GM23338 (cell line): Measurements from ENCODE around the gene LENEP. TPM values are rescaled to one million over a fixed set of nuclear protein-coding genes. Genes with fewer than 3 reads are reported as not detected.

Experiments used
- ATAC-seq: fragments of 200-7000 bp; cut with Tn5 transposase; 3 replicates; pipeline ENCODE4 v1.9.1; 2020
- DNase-seq: peaks from one replicate; pipeline ENCODE4 v3.0.0-alpha.2; 2015; ENCODE audit warnings: low spot score
- H2AFZ ChIP-seq: fragments of 200-600 bp; sonication (generic); 2 replicates; pipeline ENCODE4 v1.8.0; 2016; ENCODE audit warnings: antibody characterized with exemption, mild to moderate bottlenecking, moderate library complexity
- H3F3A ChIP-seq: fragments of 200-600 bp; sonication (generic); replicated peaks from 2 replicates; pipeline ENCODE4 v1.8.0; 2017; ENCODE audit warnings: antibody characterized with exemption, mixed run types, low read depth
- H3K27ac ChIP-seq: fragments of 200-600 bp; sonication (generic); 2 replicates; pipeline ENCODE4 v1.6.1; 2016; ENCODE audit warnings: low read depth
- H3K27me3 ChIP-seq: fragments of 200-600 bp; sonication (generic); 2 replicates; pipeline ENCODE4 v1.8.0; 2016; ENCODE audit warnings: mild to moderate bottlenecking, mixed run types, moderate library complexity; ENCODE audit not compliant: insufficient read depth
- H3K36me3 ChIP-seq: fragments of 200-600 bp; sonication (generic); 2 replicates; pipeline ENCODE4 v1.8.0; 2016; ENCODE audit warnings: mild to moderate bottlenecking; ENCODE audit not compliant: insufficient read depth
- H3K4me1 ChIP-seq: fragments of 200-600 bp; sonication (generic); 2 replicates; pipeline ENCODE4 v1.8.0; 2016; ENCODE audit warnings: mild to moderate bottlenecking, moderate library complexity; ENCODE audit not compliant: insufficient read depth
- H3K4me2 ChIP-seq: fragments of 200-600 bp; sonication (generic); 2 replicates; pipeline ENCODE4 v1.7.1; 2017; ENCODE audit warnings: mixed run types
- H3K4me3 ChIP-seq: fragments of 200-600 bp; sonication (generic); 2 replicates; pipeline ENCODE4 v1.6.1; 2016; ENCODE audit warnings: mixed run types
- H3K79me2 ChIP-seq: fragments of 200-600 bp; sonication (generic); replicated peaks from 2 replicates; pipeline ENCODE4 v1.8.0; 2017; ENCODE audit warnings: mild to moderate bottlenecking; ENCODE audit not compliant: insufficient read depth
- H3K9me2 ChIP-seq: fragments of 200-600 bp; sonication (generic); 2 replicates; pipeline ENCODE4 v1.8.0; 2017; ENCODE audit not compliant: insufficient read depth
- H4K20me1 ChIP-seq: fragments of 200-600 bp; sonication (generic); replicated peaks from 2 replicates; pipeline ENCODE4 v1.8.0; 2017; ENCODE audit warnings: mild to moderate bottlenecking; ENCODE audit not compliant: insufficient read depth
- H3K27ac Mint-ChIP-seq: 2 replicates; pipeline ENCODE4 v1.8.0; 2020; ENCODE audit warnings: inconsistent platforms, mild to moderate bottlenecking, moderate library complexity, mixed read lengths
- H3K27me3 Mint-ChIP-seq: 3 replicates; pipeline ENCODE4 v1.8.0; 2022; ENCODE audit warnings: low read depth, mild to moderate bottlenecking, moderate library complexity, mixed read lengths, inconsistent platforms; ENCODE audit not compliant: insufficient read depth, poor library complexity
- H3K36me3 Mint-ChIP-seq: 3 replicates; pipeline ENCODE4 v1.8.0; 2021; ENCODE audit warnings: low read depth, mild to moderate bottlenecking, inconsistent platforms, moderate library complexity, mixed read lengths
- H3K4me1 Mint-ChIP-seq: 3 replicates; pipeline ENCODE4 v1.8.0; 2020; ENCODE audit warnings: mild to moderate bottlenecking, inconsistent platforms, mixed read lengths
- H3K4me3 Mint-ChIP-seq: 3 replicates; pipeline ENCODE4 v1.8.0; 2021; ENCODE audit warnings: moderate library complexity, mild to moderate bottlenecking, inconsistent platforms, mixed read lengths
- H3K9me3 Mint-ChIP-seq: 3 replicates; pipeline ENCODE4 v1.8.0; 2020; ENCODE audit warnings: moderate library complexity, mild to moderate bottlenecking, inconsistent platforms, mixed read lengths
- CREB1 ChIP-seq: fragments of 250-450 bp; sonication (Bioruptor Pico); IDR thresholded peaks from 2 replicates; pipeline ENCODE4 v1.5.0; 2020; ENCODE audit warnings: low read depth, mild to moderate bottlenecking, moderate library complexity
- NANOG ChIP-seq: IDR thresholded peaks from 2 replicates; pipeline ENCODE4 v1.6.1; 2016; ENCODE audit warnings: antibody characterized with exemption, borderline replicate concordance
- POLR2AphosphoS5 ChIP-seq: IDR thresholded peaks from 2 replicates; pipeline ENCODE4 v1.6.1; 2016; ENCODE audit warnings: antibody characterized with exemption, low read depth
- ZNF331 ChIP-seq: fragments of 250-450 bp; sonication (Bioruptor Pico); IDR thresholded peaks from 2 replicates; pipeline ENCODE4 v1.5.0; 2020; ENCODE audit warnings: low read depth, mild to moderate bottlenecking, moderate library complexity
- polyA plus RNA-seq: library from polyadenylated mRNA; unstranded; fragments of >200 nt; fragmentation: Nextera tagmentation; extraction: Ambion mirVana; gene quantifications from 2 replicates; pipeline ENCODE4 v1.2.1, GENCODE V29; 2016
- total RNA-seq: library from RNA; depleted of rRNA; stranded (reverse); fragments of >200 nt; shearing (Covaris generic); gene quantifications from 2 replicates; pipeline ENCODE4 v1.2.3, GENCODE V29; 2014
- TF ChIP-seq, protein P1 (sequence below): IDR thresholded peaks from one replicate; pipeline ENCODE4 v1.6.1; 2018; ENCODE audit warnings: antibody characterized with exemption; ENCODE audit not compliant: unreplicated experiment
- TF ChIP-seq, protein P2 (sequence below): IDR thresholded peaks from 2 replicates; pipeline ENCODE4 v1.6.1; 2016; ENCODE audit warnings: antibody characterized with exemption

The LENEP gene
- total and polyA plus RNA-seq, 2 experiments from 2014 or later: 1.6 TPM; not detected in 1

- Histone ChIP-seq H3K4me3 (no peak overlapping the region), H4K20me1 (peaks cover 7% of the 10 kb centered on the region), H3K4me2 (no peak overlapping the region), H3K4me1 (peaks cover 43% of the 10 kb centered on the region), H2AFZ (no peak overlapping the region), H3K27me3 (no peaks in the 10 kb centered on the region), H3F3A (0 out of 2 replicates have a peak, but pooled peaks cover 3% of the 10 kb centered on the region), H3K36me3 (no peaks in the 10 kb centered on the region), H3K27ac (no peak overlapping the region), H3K9me2 (no peaks in the 10 kb centered on the region), H3K79me2 (peaks cover 25% of the 10 kb centered on the region)
- Mint-ChIP-seq H3K9me3 (no peaks in the 10 kb centered on the region), H3K4me1 (peaks cover 58% of the 10 kb centered on the region), H3K27ac (peak overlapping the region; percentile 92; the same call in 1 of the 2 replicates), H3K27me3 (peaks cover 22% of the 10 kb centered on the region), H3K4me3 (no peak overlapping the region; the same call in 2 of the 3 replicates), H3K36me3 (peaks cover 29% of the 10 kb centered on the region)
- no peak for DNase-seq
- ATAC-seq: no peak
- TF ChIP-seq, protein P1, sequence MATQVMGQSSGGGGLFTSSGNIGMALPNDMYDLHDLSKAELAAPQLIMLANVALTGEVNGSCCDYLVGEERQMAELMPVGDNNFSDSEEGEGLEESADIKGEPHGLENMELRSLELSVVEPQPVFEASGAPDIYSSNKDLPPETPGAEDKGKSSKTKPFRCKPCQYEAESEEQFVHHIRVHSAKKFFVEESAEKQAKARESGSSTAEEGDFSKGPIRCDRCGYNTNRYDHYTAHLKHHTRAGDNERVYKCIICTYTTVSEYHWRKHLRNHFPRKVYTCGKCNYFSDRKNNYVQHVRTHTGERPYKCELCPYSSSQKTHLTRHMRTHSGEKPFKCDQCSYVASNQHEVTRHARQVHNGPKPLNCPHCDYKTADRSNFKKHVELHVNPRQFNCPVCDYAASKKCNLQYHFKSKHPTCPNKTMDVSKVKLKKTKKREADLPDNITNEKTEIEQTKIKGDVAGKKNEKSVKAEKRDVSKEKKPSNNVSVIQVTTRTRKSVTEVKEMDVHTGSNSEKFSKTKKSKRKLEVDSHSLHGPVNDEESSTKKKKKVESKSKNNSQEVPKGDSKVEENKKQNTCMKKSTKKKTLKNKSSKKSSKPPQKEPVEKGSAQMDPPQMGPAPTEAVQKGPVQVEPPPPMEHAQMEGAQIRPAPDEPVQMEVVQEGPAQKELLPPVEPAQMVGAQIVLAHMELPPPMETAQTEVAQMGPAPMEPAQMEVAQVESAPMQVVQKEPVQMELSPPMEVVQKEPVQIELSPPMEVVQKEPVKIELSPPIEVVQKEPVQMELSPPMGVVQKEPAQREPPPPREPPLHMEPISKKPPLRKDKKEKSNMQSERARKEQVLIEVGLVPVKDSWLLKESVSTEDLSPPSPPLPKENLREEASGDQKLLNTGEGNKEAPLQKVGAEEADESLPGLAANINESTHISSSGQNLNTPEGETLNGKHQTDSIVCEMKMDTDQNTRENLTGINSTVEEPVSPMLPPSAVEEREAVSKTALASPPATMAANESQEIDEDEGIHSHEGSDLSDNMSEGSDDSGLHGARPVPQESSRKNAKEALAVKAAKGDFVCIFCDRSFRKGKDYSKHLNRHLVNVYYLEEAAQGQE: no peak
- TF ChIP-seq CREB1 (CRISPR knock-in tag) (no peak), NANOG (no peak), ZNF331 (CRISPR knock-in tag) (no peak)
- TF ChIP-seq, protein P2, sequence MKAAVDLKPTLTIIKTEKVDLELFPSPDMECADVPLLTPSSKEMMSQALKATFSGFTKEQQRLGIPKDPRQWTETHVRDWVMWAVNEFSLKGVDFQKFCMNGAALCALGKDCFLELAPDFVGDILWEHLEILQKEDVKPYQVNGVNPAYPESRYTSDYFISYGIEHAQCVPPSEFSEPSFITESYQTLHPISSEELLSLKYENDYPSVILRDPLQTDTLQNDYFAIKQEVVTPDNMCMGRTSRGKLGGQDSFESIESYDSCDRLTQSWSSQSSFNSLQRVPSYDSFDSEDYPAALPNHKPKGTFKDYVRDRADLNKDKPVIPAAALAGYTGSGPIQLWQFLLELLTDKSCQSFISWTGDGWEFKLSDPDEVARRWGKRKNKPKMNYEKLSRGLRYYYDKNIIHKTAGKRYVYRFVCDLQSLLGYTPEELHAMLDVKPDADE: no peak
Observed at GRCh38 chr1:155011437-155012025, 18.1 kb downstream of the LENEP start.

DNA sequence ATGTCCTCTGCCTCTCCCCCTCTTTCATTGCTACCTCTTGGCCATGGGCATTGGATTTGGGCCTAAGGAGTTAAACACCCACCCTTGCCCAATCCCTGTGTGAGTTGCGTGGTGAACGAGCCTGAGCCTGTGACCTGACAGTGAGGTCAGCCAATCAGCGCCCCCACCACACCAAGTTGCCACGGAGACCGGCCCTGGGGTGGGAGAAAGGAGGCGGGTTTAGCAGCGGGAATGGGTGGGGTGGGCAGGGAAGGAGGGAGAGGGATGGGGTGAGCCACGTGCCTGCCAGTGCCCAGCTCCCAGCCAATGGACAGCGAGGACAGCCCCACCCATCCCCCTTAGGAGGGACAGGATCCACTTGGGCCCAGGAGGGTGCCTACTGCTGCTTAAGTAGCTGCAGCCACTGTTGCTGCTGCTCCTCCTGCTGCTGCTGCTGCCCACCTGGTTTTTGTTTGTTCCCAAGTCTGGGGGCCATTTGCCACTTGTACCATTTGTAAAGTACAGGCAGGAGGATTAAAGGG is 18.7 kb downstream of the LENEP start:
- peak; percentile 91 for DNase-seq
- peak overlapping the region; percentile 38; the same call in 1 of the 2 replicates for H3K4me3 ChIP-seq
- peaks cover 48% of the 10 kb centered on the region for H3K4me1 ChIP-seq
- H3K27me3 Mint-ChIP-seq: peaks cover 22% of the 10 kb centered on the region
- H3K27ac ChIP-seq: no peak overlapping the region
- peak overlapping the region; percentile 80 for H3K4me2 ChIP-seq
- H3F3A ChIP-seq: 0 out of 2 replicates have a peak, but pooled peaks cover 3% of the 10 kb centered on the region
- peak; percentile 62; the same call in 1 of the 2 replicates for TF ChIP-seq POLR2AphosphoS5
- TF ChIP-seq, protein P1: peak; percentile 22
- no peak for TF ChIP-seq CREB1 (CRISPR knock-in tag)
- peak overlapping the region; percentile 92 for H3K27ac Mint-ChIP-seq
- ATAC-seq: peak; percentile 70
- no peaks in the 10 kb centered on the region for H3K9me3 Mint-ChIP-seq
- H4K20me1 ChIP-seq: peaks cover 7% of the 10 kb centered on the region
- H3K36me3 ChIP-seq: no peaks in the 10 kb centered on the region
- peaks cover 30% of the 10 kb centered on the region for H3K36me3 Mint-ChIP-seq
- H3K9me2 ChIP-seq: no peaks in the 10 kb centered on the region
- no peak overlapping the region for H2AFZ ChIP-seq
- H3K79me2 ChIP-seq: peaks cover 19% of the 10 kb centered on the region
- peak overlapping the region; percentile 55 for H3K4me3 Mint-ChIP-seq
- H3K4me1 Mint-ChIP-seq: peaks cover 56% of the 10 kb centered on the region
- H3K27me3 ChIP-seq: no peaks in the 10 kb centered on the region
